Middle frontal gyrus (tissue), 1 donor: ENCODE results near the gene ZKSCAN8.

Source experiments
- DNase-seq: peaks from one replicate; pipeline ENCODE4 v3.0.0-alpha.2; 2015; ENCODE audit warnings: low spot score; ENCODE audit errors: extremely low spot score

Gene ZKSCAN8

DNA sequence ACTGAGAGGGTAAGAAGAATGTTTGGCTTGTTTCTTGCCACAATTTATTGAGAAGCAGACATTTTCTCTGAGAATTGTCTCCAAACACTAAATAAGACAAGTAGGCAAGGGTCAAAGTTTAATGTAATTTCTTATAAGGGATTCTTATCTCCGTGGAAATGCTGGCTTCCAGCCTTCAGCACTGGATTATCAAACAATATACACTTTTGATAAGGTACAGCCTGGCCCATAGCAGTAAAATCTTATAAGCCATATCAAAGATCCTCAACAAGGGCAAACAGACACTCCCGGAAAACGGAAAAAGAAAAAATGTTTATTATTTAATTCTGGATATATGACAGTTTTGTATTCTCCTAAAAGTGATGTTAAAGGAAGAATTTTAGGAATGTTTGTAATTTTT lies 64.8 kb downstream of the ZKSCAN8 start:
- DNase-seq, result no peak

DNA sequence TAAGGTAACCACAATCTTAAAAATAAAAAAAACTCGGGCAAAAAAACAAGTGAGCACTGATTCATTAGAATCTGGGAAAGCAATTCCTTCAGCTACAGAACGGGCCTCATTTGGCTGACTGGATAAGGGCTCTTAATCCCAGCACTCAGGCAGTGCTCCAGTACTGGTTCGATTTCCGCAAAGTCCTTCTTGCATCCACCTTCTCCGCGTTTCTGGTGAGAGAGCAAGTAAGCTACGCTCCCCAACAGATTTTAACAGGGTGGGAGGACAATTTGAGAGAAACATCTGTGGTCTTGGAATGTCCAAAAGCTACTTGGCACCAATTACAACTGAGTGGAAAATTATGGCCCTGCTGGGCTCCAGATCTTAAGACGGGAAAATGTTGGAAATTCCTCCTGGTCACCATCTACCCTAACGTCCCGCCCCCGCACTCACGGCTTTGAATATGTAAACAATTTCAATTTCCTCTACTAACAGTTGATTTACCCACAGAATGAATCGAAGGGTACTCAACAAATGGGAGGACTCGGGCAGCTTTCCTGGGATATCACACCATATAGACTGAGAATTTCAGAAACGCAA lies 65.3 kb downstream of the ZKSCAN8 start:
- no peak for DNase-seq

DNA sequence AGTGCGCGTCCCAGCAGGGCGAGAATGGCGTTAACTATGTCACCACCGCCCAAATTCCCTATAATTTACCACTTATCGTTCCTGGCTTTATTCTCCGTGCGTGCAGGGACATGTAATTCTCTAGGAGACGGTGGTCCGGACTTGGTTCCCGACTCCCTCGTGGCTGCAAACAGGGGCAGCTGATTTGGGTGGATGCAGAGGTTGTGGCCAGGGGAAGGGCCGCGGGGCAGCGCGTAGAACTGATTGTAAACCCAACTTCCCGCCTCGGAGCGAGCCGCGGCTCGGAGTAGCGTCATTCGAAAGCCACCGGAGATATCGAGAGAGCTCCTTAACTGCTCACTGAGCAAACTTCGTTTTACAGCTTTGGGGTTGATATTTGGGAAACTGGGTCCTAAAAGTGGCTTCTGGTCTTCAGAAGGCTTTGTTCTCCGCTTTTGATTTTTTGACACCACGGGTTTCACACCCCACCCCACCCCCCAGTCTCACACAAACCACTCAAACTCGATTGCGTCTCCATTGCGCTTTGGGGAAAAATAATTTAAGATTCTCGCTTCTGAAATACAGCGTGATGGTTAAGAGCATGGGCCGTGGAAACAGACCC lies 65.9 kb downstream of the ZKSCAN8 start:
- no peak for DNase-seq

DNA sequence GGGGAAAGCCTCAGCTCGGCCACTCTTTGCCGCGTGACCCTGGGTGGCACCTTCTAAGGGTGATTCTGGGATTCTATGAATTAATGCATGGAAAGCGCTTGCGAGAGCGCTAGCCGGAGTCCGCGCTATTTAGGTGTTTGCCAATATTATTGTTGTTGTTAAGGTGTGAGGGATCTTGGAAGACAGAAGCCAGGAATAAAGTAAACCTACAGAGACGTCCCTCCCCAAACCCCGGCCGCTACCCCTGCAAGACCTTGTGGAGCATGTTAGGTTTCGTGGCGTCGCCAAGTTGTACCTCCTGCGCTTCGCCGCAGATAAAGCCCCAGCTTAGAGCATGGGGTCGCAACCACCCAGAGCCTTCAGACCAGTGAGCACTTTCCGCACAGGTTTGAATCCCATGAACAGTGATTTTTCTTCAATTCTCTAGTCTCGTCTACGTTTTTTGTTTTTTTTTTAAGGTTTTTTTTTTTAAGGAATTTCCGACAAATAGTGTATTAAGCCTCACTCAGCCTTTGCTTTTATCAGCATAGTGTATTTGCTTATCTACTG lies 66.5 kb downstream of the ZKSCAN8 start:
- DNase-seq, result no peak
